Panc1 (cell line): Measurements from ENCODE around the gene UROC1. TPM values are rescaled to one million over a fixed set of nuclear protein-coding genes. Genes with fewer than 3 reads are reported as not detected.

Experiments used
- ATAC-seq: fragments of 200-7000 bp; cut with Tn5 transposase; 2 replicates; pipeline ENCODE4 v1.9.1; 2020; ENCODE audit warnings: mild to moderate bottlenecking, moderate library complexity
- BruUV-seq: library from RNA; stranded (reverse); fragments of 400-500 nt; replicated peaks from 2 replicates; lab custom pipeline; 2021; lab: Mats Ljungman, UMichigan
- CTCF ChIA-PET: fragments of 300-600 bp; sonication (Branson Sonifier 250); formaldehyde crosslinking; loops from one replicate; lab custom pipeline; 2022; ENCODE audit warnings: antibody characterized with exemption; lab: Charles Lee
- POLR2A ChIA-PET: fragments of 300-600 bp; sonication (Branson Sonifier 250); formaldehyde crosslinking; loops from one replicate; lab custom pipeline; 2022; ENCODE audit warnings: antibody characterized with exemption; lab: Charles Lee
- DNase-seq: peaks from one replicate; pipeline ENCODE4 v3.0.0-alpha.2; 2010; ENCODE audit warnings: low read depth, low spot score
- H3K27ac ChIP-seq: 2 replicates; pipeline ENCODE4 v1.5.1; 2011; ENCODE audit warnings: mild to moderate bottlenecking, low read length, inconsistent platforms
- H3K27me3 ChIP-seq: fragments of 200-500 bp; sonication (Bioruptor generic); 2 replicates; pipeline ENCODE4 v1.6.0; 2014; ENCODE audit warnings: low read length, inconsistent platforms; ENCODE audit not compliant: control insufficient read depth, insufficient read depth
- H3K36me3 ChIP-seq: fragments of 200-500 bp; sonication (Bioruptor generic); 2 replicates; pipeline ENCODE4 v1.5.1; 2014; ENCODE audit warnings: inconsistent platforms, mild to moderate bottlenecking, low read length, moderate library complexity; ENCODE audit not compliant: control insufficient read depth, insufficient read depth
- H3K4me1 ChIP-seq: 2 replicates; pipeline ENCODE4 v1.5.1; 2011; ENCODE audit warnings: inconsistent platforms, mild to moderate bottlenecking, low read length, moderate library complexity; ENCODE audit not compliant: control insufficient read depth, insufficient read depth
- H3K4me3 ChIP-seq, 2 experiments: 2 replicates each; pipeline ENCODE4 v1.5.1; 2011 to 2012; ENCODE audit warnings: low read depth in 2 of 2, low read length in 2 of 2, mild to moderate bottlenecking in 2 of 2, inconsistent platforms in 1 of 2, moderate library complexity in 1 of 2
- H3K9me3 ChIP-seq: fragments of 200-500 bp; sonication (Bioruptor generic); 2 replicates; pipeline ENCODE4 v1.5.1; 2014; ENCODE audit warnings: low read depth, mild to moderate bottlenecking, inconsistent platforms, low read length, moderate library complexity; ENCODE audit not compliant: control insufficient read depth, insufficient read depth
- POLR2AphosphoS5 ChIP-seq: IDR thresholded peaks from 2 replicates; pipeline ENCODE4 v1.6.1; 2012; ENCODE audit warnings: mild to moderate bottlenecking, low read depth, low read length, moderate library complexity
- REST ChIP-seq, 2 experiments: IDR thresholded peaks; 2 replicates each; pipeline ENCODE4 v1.6.1; 2011 to 2012; ENCODE audit warnings: low read depth in 2 of 2, control low read depth in 1 of 2, low read length in 1 of 2, mild to moderate bottlenecking in 1 of 2, moderate library complexity in 1 of 2; ENCODE audit not compliant: insufficient read depth in 1 of 2
- SIN3A ChIP-seq: IDR thresholded peaks from 2 replicates; pipeline ENCODE4 v1.6.1; 2012; ENCODE audit warnings: low read depth, mild to moderate bottlenecking, low read length, moderate library complexity, borderline replicate concordance; ENCODE audit not compliant: insufficient read depth
- TCF7L2 ChIP-seq: IDR thresholded peaks from 2 replicates; pipeline ENCODE4 v1.6.1; 2011; ENCODE audit warnings: mild to moderate bottlenecking, low read depth, low read length, inconsistent platforms
- in situ Hi-C: cut with HindIII; loops from 2 replicates; pipeline ENCODE4 v1.10.0; 2016; ENCODE audit warnings: low sequenced_read_pairs, low pct_unique_long_range_greater_than_20kb
- intact Hi-C: fragments of 100-400 bp; cut with micrococcal nuclease; formaldehyde crosslinking; loops from one replicate; pipeline ENCODE4 v1.10.0; 2022; ENCODE audit not compliant: unreplicated experiment
- total RNA-seq: library from RNA; stranded (reverse); gene quantifications from one replicate; pipeline ENCODE4 v1.2.1, GENCODE V29; 2021; ENCODE audit not compliant: unreplicated experiment
- TF ChIP-seq, protein P1 (sequence below): fragments of 450-650 bp; IDR thresholded peaks from 2 replicates; pipeline ENCODE4 v1.5.1; 2017; ENCODE audit warnings: mild to moderate bottlenecking

Gene UROC1
- total RNA-seq, 1 experiment from 2014 or later, result not detected

GRCh38 chr3:126432361-126433104 lies 85.0 kb downstream of the UROC1 start:
- H3K4me1 ChIP-seq, result no peaks in the 10 kb centered on the region
- ChIA-PET POLR2A (interaction anchor here (0.6 kb wide), 1 partner anchor 596 kb away, joined by 3 read pairs; no protein-coding TSS in a partner anchor), CTCF (no interaction called here)
- TF ChIP-seq SIN3A, result no peak
- TF ChIP-seq REST (IDR thresholded peaks at IDR 0.05; ENCODE audit: insufficient read depth in 1 of 2, low read depth in 2 of 2, low read length in 1 of 2), result no peak
- TF ChIP-seq, protein P1, sequence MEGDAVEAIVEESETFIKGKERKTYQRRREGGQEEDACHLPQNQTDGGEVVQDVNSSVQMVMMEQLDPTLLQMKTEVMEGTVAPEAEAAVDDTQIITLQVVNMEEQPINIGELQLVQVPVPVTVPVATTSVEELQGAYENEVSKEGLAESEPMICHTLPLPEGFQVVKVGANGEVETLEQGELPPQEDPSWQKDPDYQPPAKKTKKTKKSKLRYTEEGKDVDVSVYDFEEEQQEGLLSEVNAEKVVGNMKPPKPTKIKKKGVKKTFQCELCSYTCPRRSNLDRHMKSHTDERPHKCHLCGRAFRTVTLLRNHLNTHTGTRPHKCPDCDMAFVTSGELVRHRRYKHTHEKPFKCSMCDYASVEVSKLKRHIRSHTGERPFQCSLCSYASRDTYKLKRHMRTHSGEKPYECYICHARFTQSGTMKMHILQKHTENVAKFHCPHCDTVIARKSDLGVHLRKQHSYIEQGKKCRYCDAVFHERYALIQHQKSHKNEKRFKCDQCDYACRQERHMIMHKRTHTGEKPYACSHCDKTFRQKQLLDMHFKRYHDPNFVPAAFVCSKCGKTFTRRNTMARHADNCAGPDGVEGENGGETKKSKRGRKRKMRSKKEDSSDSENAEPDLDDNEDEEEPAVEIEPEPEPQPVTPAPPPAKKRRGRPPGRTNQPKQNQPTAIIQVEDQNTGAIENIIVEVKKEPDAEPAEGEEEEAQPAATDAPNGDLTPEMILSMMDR, result no peak
- TF ChIP-seq POLR2AphosphoS5, result no peak
- no peak for TF ChIP-seq TCF7L2
- no peaks in the 10 kb centered on the region for H3K27me3 ChIP-seq
- no peak for DNase-seq
- no peak overlapping the region for H3K27ac ChIP-seq
- H3K36me3 ChIP-seq, result no peaks in the 10 kb centered on the region
- no peak for ATAC-seq
- H3K9me3 ChIP-seq, result no peaks in the 10 kb centered on the region
- intact Hi-C loops (no loop called here), in situ Hi-C loops (no loop called here)
- BruUV-seq, result no TSS peak
- H3K4me3 ChIP-seq, result no peak overlapping the region

Other genes with a start within 250 kb of the UROC1 start
- 0.10 TPM for gene KLF15, start 160.4 kb downstream of the UROC1 start, total RNA-seq
- not detected for gene CFAP100, start 122.9 kb downstream of the UROC1 start, total RNA-seq
- 33.3 TPM for gene ZXDC, start 41.9 kb downstream of the UROC1 start, total RNA-seq
- 0.64 TPM for gene CHST13, start 6.4 kb upstream of the UROC1 start, total RNA-seq
- gene C3orf22, start 41.2 kb upstream of the UROC1 start, total RNA-seq, result not detected
- gene TXNRD3, start 137.4 kb upstream of the UROC1 start, total RNA-seq, result 17.2 TPM
- 31.5 TPM for gene CHCHD6, start 186.5 kb upstream of the UROC1 start, total RNA-seq